HCT116 (cell line): ENCODE results near the gene PAQR6. TPM values are rescaled to one million over a fixed set of nuclear protein-coding genes. Genes with fewer than 3 reads are reported as not detected.

Experiments
- ATAC-seq: fragments of 200-7000 bp; cut with Tn5 transposase; 2 replicates; pipeline ENCODE4 v1.9.1; 2020; ENCODE audit warnings: mild to moderate bottlenecking, moderate library complexity
- BruUV-seq: library from RNA; stranded (reverse); fragments of 400-500 nt; replicated peaks from 2 replicates; lab custom pipeline; 2021; lab: Mats Ljungman, UMichigan
- CTCF ChIA-PET: fragments of 300-600 bp; sonication (Branson Sonifier 250); formaldehyde crosslinking; loops from one replicate; lab custom pipeline; 2021; ENCODE audit warnings: antibody characterized with exemption; lab: Charles Lee
- POLR2A ChIA-PET: fragments of 300-600, 350-600 bp; sonication (Branson Sonifier 250); formaldehyde crosslinking; loops from one replicate; lab custom pipeline; 2021; ENCODE audit warnings: antibody characterized with exemption; lab: Charles Lee
- RAD21 ChIA-PET, 2 experiments: fragments of 300-600 bp; sonication (Branson Sonifier 250); formaldehyde crosslinking; loops; one replicate each; lab custom pipeline; 2023; ENCODE audit warnings: low total read pairs in 2 of 2; ENCODE audit not compliant: uncharacterized antibody in 2 of 2, unreplicated experiment in 2 of 2, low non-redundant PET in 1 of 2; lab: Charles Lee
- DNase-seq: peaks from one replicate; pipeline ENCODE4 v3.0.0-alpha.2; 2010; ENCODE audit warnings: low read depth, low spot score
- H2AFZ ChIP-seq: fragments of 200-600 bp; shearing (Covaris generic), sonication (generic); 2 replicates; pipeline ENCODE4 v1.6.1; 2017; ENCODE audit warnings: low read depth, mixed run types, mixed read lengths, antibody characterized with exemption, low read length; ENCODE audit not compliant: poor library complexity, severe bottlenecking
- H3K27ac ChIP-seq: 2 replicates; pipeline ENCODE4 v1.5.1; 2012; ENCODE audit warnings: low read depth, low read length
- H3K27me3 ChIP-seq: fragments of 200-600 bp; sonication (generic); 2 replicates; pipeline ENCODE4 v1.6.1; 2016; ENCODE audit warnings: mixed run types, low read length, mixed read lengths; ENCODE audit not compliant: insufficient read depth
- H3K36me3 ChIP-seq, 2 experiments: fragments of 200-500 bp in 1 of 2; fragments of 200-600 bp in 1 of 2; sonication (Bioruptor generic) in 1 of 2; sonication (generic) in 1 of 2; 2 replicates each; pipeline versions ENCODE4 v1.5.1 to v1.6.1; 2014 to 2016; ENCODE audit warnings: low read length in 2 of 2, inconsistent platforms in 1 of 2, mixed read lengths in 1 of 2, mixed run types in 1 of 2; ENCODE audit not compliant: insufficient read depth in 2 of 2, control insufficient read depth in 1 of 2
- H3K4me1 ChIP-seq, 2 experiments: fragments of 200-600 bp in 1 of 2; sonication (generic) in 1 of 2; 2 replicates each; pipeline versions ENCODE4 v1.5.1 to v1.6.1; 2012 to 2017; ENCODE audit warnings: low read length in 2 of 2, inconsistent platforms in 1 of 2, mild to moderate bottlenecking in 1 of 2, mixed read lengths in 1 of 2, mixed run types in 1 of 2, moderate library complexity in 1 of 2; ENCODE audit not compliant: insufficient read depth in 2 of 2, control insufficient read depth in 1 of 2
- H3K4me2 ChIP-seq: fragments of 200-600 bp; sonication (generic); 2 replicates; pipeline ENCODE4 v1.6.1; 2017; ENCODE audit warnings: mixed run types, low read length, mixed read lengths
- H3K4me3 ChIP-seq, 2 experiments: fragments of 200-600 bp in 1 of 2; sonication (generic) in 1 of 2; replicated peaks in 1 of 2; 2 replicates each; pipeline ENCODE4 v1.5.1; 2011 to 2016; ENCODE audit warnings: low read length in 2 of 2, control low read depth in 1 of 2, low read depth in 1 of 2, mild to moderate bottlenecking in 1 of 2, mixed read lengths in 1 of 2, mixed run types in 1 of 2
- H3K79me2 ChIP-seq: fragments of 200-600 bp; sonication (generic); 2 replicates; pipeline ENCODE4 v1.6.1; 2017; ENCODE audit warnings: mild to moderate bottlenecking, mixed run types, low read length, moderate library complexity, mixed read lengths; ENCODE audit not compliant: insufficient read depth
- H3K9ac ChIP-seq: fragments of 200-600 bp; sonication (generic); 2 replicates; pipeline ENCODE4 v1.6.1; 2016; ENCODE audit warnings: low read length, mixed read lengths
- H3K9me2 ChIP-seq: fragments of 200-600 bp; sonication (generic), shearing (Covaris generic); 2 replicates; pipeline ENCODE4 v1.6.1; 2017; ENCODE audit warnings: mixed run types, mild to moderate bottlenecking, moderate library complexity; ENCODE audit not compliant: insufficient read depth
- H3K9me3 ChIP-seq, 2 experiments: fragments of 200-500 bp in 1 of 2; fragments of 200-600 bp in 1 of 2; sonication (Bioruptor generic) in 1 of 2; sonication (generic) in 1 of 2; 2 replicates each; pipeline ENCODE4 v1.6.1; 2014 to 2017; ENCODE audit warnings: low read length in 2 of 2, mixed read lengths in 2 of 2, inconsistent platforms in 1 of 2, low read depth in 1 of 2, mild to moderate bottlenecking in 1 of 2, mixed run types in 1 of 2, moderate library complexity in 1 of 2; ENCODE audit not compliant: control insufficient read depth in 1 of 2, insufficient read depth in 1 of 2
- H4K20me1 ChIP-seq: fragments of 200-600 bp; sonication (generic), shearing (Covaris generic); 2 replicates; pipeline ENCODE4 v1.6.1; 2017; ENCODE audit warnings: mixed run types, mild to moderate bottlenecking, moderate library complexity; ENCODE audit not compliant: insufficient read depth
- EGR1 ChIP-seq: IDR thresholded peaks from 2 replicates; pipeline ENCODE4 v1.6.1; 2012; ENCODE audit warnings: low read depth
- ELF1 ChIP-seq: IDR thresholded peaks from 2 replicates; pipeline ENCODE4 v1.6.1; 2012; ENCODE audit warnings: low read depth, borderline replicate concordance
- EZH2 ChIP-seq: fragments of 200-600 bp; sonication (generic); IDR thresholded peaks from 2 replicates; pipeline ENCODE4 v1.6.1; 2017; ENCODE audit warnings: antibody characterized with exemption, mixed run types
- EZH2phosphoT487 ChIP-seq: fragments of 200-600 bp; IDR thresholded peaks from 2 replicates; pipeline ENCODE4 v1.6.1; 2018; ENCODE audit warnings: antibody characterized with exemption, borderline replicate concordance
- POLR2A ChIP-seq: IDR thresholded peaks from 2 replicates; pipeline ENCODE4 v1.7.0; 2011; ENCODE audit warnings: borderline replicate concordance; ENCODE audit not compliant: insufficient read depth, insufficient read length; ENCODE audit errors: extremely low read depth
- POLR2AphosphoS5 ChIP-seq: IDR thresholded peaks from 2 replicates; pipeline ENCODE4 v1.6.1; 2011; ENCODE audit warnings: mild to moderate bottlenecking, low read depth, low read length, moderate library complexity
- RAD21 ChIP-seq: IDR thresholded peaks from 2 replicates; pipeline ENCODE4 v1.6.1; 2012; ENCODE audit warnings: low read depth, mild to moderate bottlenecking
- SIN3A ChIP-seq: IDR thresholded peaks from 2 replicates; pipeline ENCODE4 v1.6.1; 2012; ENCODE audit warnings: low read depth
- SP1 ChIP-seq: IDR thresholded peaks from 2 replicates; pipeline ENCODE4 v1.6.1; 2012; ENCODE audit warnings: low read depth
- TCF7L2 ChIP-seq: IDR thresholded peaks from 2 replicates; pipeline ENCODE4 v1.7.0; 2011; ENCODE audit warnings: borderline replicate concordance, inconsistent platforms; ENCODE audit not compliant: insufficient read depth, insufficient read length; ENCODE audit errors: extremely low read depth
- YY1 ChIP-seq: IDR thresholded peaks from 2 replicates; pipeline ENCODE4 v1.6.1; 2011; ENCODE audit warnings: low read length, low read depth, moderate library complexity, mild to moderate bottlenecking; ENCODE audit not compliant: insufficient replicate concordance; ENCODE audit errors: extremely low read depth
- ZFX ChIP-seq: fragments of 450-650 bp; IDR thresholded peaks from 2 replicates; pipeline ENCODE4 v1.6.1; 2017
- ZNF274 ChIP-seq: fragments of 200-500 bp; sonication (Bioruptor generic); IDR thresholded peaks from 2 replicates; pipeline ENCODE4 v1.6.1; 2014; ENCODE audit warnings: mild to moderate bottlenecking, low read depth, low read length, inconsistent platforms
- intact Hi-C: fragments of 100-400 bp; cut with micrococcal nuclease; formaldehyde crosslinking; loops from 2 replicates; pipeline ENCODE4 v1.10.0; 2022
- total RNA-seq: library from RNA; stranded (reverse); gene quantifications from one replicate; pipeline ENCODE4 v1.2.1, GENCODE V29; 2021; ENCODE audit not compliant: unreplicated experiment
- TF ChIP-seq, protein P1 (sequence below): IDR thresholded peaks from 2 replicates; pipeline ENCODE4 v1.6.1; 2012
- TF ChIP-seq, protein P2 (sequence below), 3 experiments: fragments of 200-600 bp in 1 of 3; sonication (generic) in 1 of 3; IDR thresholded peaks in 2 of 3; conservative IDR thresholded peaks in 1 of 3; 2 replicates each; pipeline ENCODE4 v1.5.1; 2012 to 2017; ENCODE audit warnings: low read depth in 2 of 3, low read length in 2 of 3, antibody characterized with exemption in 1 of 3, borderline replicate concordance in 1 of 3, control low read depth in 1 of 3, mild to moderate bottlenecking in 1 of 3, mixed read lengths in 1 of 3, mixed run types in 1 of 3, moderate library complexity in 1 of 3; ENCODE audit not compliant: insufficient read depth in 1 of 3
- TF ChIP-seq, protein P3 (sequence below): IDR thresholded peaks from 2 replicates; pipeline ENCODE4 v1.6.1; 2012
- TF ChIP-seq, protein P4 (sequence below): IDR thresholded peaks from 2 replicates; pipeline ENCODE4 v1.6.1; 2012; ENCODE audit warnings: low read depth

The PAQR6 gene
- total RNA-seq, 1 experiment from 2014 or later: 10.9 TPM

DNA sequence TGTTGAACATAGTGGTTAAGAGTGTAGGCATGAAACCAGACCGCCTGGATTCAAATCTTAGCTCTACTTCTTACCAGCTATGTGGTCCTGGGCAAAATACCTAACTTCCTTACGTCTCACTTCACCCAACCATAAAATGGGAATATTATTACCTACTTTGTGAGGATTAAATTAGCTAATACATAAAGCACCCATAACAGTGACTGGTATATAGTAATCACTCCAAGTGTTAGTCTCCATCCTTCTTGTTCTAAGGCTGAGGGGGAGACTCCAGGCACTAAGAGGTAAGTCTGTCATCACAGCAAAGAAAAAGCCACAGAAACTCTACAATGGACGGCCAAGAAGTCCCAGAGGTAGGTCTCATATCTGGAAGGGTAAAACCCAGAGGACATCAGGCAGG is 32.0 kb upstream of the PAQR6 start (continued):
- TF ChIP-seq, protein P1, sequence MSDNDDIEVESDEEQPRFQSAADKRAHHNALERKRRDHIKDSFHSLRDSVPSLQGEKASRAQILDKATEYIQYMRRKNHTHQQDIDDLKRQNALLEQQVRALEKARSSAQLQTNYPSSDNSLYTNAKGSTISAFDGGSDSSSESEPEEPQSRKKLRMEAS: no peak
- no peak for TF ChIP-seq ELF1
- TF ChIP-seq, protein P2, sequence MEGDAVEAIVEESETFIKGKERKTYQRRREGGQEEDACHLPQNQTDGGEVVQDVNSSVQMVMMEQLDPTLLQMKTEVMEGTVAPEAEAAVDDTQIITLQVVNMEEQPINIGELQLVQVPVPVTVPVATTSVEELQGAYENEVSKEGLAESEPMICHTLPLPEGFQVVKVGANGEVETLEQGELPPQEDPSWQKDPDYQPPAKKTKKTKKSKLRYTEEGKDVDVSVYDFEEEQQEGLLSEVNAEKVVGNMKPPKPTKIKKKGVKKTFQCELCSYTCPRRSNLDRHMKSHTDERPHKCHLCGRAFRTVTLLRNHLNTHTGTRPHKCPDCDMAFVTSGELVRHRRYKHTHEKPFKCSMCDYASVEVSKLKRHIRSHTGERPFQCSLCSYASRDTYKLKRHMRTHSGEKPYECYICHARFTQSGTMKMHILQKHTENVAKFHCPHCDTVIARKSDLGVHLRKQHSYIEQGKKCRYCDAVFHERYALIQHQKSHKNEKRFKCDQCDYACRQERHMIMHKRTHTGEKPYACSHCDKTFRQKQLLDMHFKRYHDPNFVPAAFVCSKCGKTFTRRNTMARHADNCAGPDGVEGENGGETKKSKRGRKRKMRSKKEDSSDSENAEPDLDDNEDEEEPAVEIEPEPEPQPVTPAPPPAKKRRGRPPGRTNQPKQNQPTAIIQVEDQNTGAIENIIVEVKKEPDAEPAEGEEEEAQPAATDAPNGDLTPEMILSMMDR (IDR thresholded peaks at IDR 0.05 in 2 of 3, conservative IDR thresholded peaks at IDR 0.05 in 1 of 3; ENCODE audit: borderline replicate concordance in 1 of 3, insufficient read depth in 1 of 3, low read depth in 2 of 3, low read length in 2 of 3): no peak
- TF ChIP-seq POLR2A: no peak
- TF ChIP-seq POLR2AphosphoS5: no peak
- TF ChIP-seq EGR1: no peak
- TF ChIP-seq, all 23 proteins: peak for 0

DNA sequence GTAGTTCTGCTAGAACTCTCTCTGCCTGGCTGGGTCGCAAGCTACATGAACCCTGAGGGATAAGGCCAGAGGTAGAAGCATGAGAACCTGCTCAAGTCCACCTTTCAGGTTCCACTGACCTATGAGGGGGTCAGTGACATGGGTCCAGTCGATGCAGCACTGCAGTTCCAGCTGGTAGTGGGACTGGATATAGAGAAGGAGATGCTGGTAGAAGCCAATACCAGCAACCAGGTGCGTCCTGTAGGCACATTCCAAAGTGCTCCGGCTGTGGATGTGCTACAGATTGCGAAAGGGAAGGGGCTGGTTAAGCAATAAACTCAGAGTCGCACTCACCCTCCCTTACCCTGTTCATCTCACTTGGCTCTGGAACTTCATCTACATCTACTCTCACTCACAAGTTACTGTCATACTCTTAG is 29.1 kb upstream of the PAQR6 start:
- no peak overlapping the region for H3K4me2 ChIP-seq
- RAD21 ChIA-PET: no interaction called here
- peaks cover 65 to 78% of the 10 kb centered on the region in 2 experiments for H3K36me3 ChIP-seq
- no peak for ATAC-seq
- no peak overlapping the region for H3K4me3 ChIP-seq
- H3K9me2 ChIP-seq: no peaks in the 10 kb centered on the region
- intact Hi-C loops: no loop called here
- no peaks in the 10 kb centered on the region for H3K9me3 ChIP-seq
- H3K4me1 ChIP-seq: peaks cover 11 to 13% of the 10 kb centered on the region in 2 experiments
- no peak overlapping the region for H3K27ac ChIP-seq
- POLR2A ChIA-PET: no interaction called here
- no TSS peak for BruUV-seq
- no peak for DNase-seq
- peaks cover 10% of the 10 kb centered on the region; the same call in 1 of the 2 replicates for H4K20me1 ChIP-seq
- CTCF ChIA-PET: no interaction called here
- H3K9ac ChIP-seq: no peak overlapping the region
- no peaks in the 10 kb centered on the region for H3K27me3 ChIP-seq
- no peak overlapping the region for H2AFZ ChIP-seq
- H3K79me2 ChIP-seq: peaks cover 46% of the 10 kb centered on the region
- no peak for TF ChIP-seq SP1
- no peak for TF ChIP-seq EZH2phosphoT487
- TF ChIP-seq POLR2A: no peak
- no peak for TF ChIP-seq EZH2
- TF ChIP-seq TCF7L2: no peak
- TF ChIP-seq YY1: no peak
- TF ChIP-seq ZNF274: no peak
- TF ChIP-seq ZFX: no peak
- TF ChIP-seq, protein P3, sequence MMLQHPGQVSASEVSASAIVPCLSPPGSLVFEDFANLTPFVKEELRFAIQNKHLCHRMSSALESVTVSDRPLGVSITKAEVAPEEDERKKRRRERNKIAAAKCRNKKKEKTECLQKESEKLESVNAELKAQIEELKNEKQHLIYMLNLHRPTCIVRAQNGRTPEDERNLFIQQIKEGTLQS: no peak
- TF ChIP-seq POLR2AphosphoS5: no peak
- TF ChIP-seq SIN3A: no peak
- TF ChIP-seq, protein P2 (IDR thresholded peaks at IDR 0.05 in 2 of 3, conservative IDR thresholded peaks at IDR 0.05 in 1 of 3; ENCODE audit: borderline replicate concordance in 1 of 3, insufficient read depth in 1 of 3, low read depth in 2 of 3, low read length in 2 of 3): no peak
- TF ChIP-seq, protein P4, sequence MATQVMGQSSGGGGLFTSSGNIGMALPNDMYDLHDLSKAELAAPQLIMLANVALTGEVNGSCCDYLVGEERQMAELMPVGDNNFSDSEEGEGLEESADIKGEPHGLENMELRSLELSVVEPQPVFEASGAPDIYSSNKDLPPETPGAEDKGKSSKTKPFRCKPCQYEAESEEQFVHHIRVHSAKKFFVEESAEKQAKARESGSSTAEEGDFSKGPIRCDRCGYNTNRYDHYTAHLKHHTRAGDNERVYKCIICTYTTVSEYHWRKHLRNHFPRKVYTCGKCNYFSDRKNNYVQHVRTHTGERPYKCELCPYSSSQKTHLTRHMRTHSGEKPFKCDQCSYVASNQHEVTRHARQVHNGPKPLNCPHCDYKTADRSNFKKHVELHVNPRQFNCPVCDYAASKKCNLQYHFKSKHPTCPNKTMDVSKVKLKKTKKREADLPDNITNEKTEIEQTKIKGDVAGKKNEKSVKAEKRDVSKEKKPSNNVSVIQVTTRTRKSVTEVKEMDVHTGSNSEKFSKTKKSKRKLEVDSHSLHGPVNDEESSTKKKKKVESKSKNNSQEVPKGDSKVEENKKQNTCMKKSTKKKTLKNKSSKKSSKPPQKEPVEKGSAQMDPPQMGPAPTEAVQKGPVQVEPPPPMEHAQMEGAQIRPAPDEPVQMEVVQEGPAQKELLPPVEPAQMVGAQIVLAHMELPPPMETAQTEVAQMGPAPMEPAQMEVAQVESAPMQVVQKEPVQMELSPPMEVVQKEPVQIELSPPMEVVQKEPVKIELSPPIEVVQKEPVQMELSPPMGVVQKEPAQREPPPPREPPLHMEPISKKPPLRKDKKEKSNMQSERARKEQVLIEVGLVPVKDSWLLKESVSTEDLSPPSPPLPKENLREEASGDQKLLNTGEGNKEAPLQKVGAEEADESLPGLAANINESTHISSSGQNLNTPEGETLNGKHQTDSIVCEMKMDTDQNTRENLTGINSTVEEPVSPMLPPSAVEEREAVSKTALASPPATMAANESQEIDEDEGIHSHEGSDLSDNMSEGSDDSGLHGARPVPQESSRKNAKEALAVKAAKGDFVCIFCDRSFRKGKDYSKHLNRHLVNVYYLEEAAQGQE: no peak
- no peak for TF ChIP-seq RAD21
